GM19043 (cell line): Measurements from ENCODE around the gene RBM6.
"Not testable (repeated sequence)": the region's sequence is repeated elsewhere in the genome, so short reads cannot be mapped to it uniquely, and the experiment has no call there.

Experiments used
- ATAC-seq: cut with Tn5 transposase; IDR thresholded peaks from one replicate; pipeline ENCODE4 v1.9.1; 2021; ENCODE audit warnings: low read depth; ENCODE audit not compliant: unreplicated experiment

The RBM6 gene

GRCh38 chr3:49916686-49917085 is 23.3 kb upstream of the RBM6 start:
- ATAC-seq = no peak

DNA sequence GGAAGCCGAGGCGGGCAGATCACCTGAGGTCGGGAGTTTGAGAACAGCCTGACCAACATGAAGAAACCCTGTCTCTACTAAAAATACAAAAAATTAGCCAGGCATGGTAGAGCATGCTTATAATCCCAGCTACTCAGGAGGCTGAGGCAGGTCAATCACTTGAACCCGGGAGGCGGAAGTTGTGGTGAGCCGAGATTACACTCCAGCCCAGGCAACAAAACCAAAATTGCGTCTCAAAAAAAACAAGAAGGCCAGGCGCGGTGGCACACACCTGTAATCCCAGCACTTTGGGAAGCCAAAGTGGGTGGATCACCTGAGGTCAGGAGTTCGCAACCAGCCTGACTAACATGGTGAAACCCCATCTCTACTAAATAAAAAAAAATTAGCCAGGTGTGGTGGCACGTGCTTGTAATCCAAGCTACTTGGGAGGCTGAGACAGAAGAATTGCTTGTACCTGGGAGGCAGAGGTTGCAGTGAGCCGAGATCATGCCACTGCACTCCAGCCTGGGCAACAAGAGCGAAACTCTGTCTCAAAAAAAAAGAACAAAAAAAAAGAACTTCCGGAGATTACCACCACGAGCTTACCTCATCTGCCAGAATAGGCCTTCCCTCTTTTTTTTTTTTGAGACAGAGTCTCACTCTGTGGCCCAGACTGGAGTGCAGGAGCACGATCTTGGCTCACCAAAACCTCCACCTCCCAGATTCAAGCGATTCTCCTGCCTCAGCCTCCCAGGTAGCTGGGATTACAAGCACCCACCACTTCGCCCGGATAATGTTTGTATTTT is 22.0 kb upstream of the RBM6 start:
- not testable (repeated sequence) for ATAC-seq

GRCh38 chr3:49924683-49925082 is 15.3 kb upstream of the RBM6 start:
- ATAC-seq = no peak

DNA sequence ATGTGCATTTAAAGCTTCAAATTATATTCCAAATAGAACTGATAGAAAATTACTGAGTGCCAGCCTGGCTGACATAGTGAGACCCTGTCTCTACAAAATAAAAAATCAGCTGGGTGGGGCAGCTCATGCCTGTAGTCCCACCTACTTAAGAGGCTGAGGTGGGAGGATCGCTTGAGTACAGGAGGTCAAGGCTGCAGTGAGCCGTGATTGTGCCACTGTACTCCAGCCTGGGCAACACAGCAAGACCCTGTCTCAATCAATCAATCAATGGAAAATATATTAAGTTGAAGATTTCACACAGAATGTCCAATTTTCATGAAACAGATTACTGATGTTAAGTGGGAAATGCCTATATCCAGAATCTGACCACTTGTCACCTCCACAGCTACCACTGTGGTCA is 14.5 kb upstream of the RBM6 start:
- ATAC-seq = no peak

DNA sequence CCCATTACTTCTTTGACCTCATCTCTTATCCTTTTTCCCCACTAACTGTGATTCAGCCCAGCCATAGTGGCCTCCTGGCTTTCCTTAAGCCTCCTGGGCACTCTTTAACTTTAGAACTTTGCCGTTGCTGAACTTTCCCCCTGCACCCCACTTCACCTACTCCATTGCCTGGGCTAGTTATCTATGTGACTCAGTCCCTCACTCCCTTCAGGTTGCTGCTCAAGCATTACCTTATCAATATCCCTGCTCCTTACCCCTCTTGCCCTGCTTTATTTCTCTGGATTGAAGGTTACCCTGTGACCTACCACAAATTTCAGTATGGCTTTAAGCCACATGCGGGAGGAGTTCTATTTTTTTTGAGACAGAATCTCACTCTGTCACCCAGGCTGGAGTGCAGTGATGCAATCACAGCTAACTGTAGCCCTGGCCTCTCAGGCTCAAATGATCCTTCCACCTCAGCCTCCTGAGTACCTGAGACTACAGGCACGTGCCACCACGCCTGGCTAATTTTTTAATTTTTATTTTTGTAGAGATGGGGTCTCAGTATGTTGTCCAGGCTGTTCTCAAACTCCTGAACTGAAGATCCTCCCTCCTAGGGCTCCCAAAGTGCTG is 13.7 kb upstream of the RBM6 start:
- no peak for ATAC-seq

GRCh38 chr3:49927798-49928197 is 12.2 kb upstream of the RBM6 start:
- ATAC-seq = no peak

DNA sequence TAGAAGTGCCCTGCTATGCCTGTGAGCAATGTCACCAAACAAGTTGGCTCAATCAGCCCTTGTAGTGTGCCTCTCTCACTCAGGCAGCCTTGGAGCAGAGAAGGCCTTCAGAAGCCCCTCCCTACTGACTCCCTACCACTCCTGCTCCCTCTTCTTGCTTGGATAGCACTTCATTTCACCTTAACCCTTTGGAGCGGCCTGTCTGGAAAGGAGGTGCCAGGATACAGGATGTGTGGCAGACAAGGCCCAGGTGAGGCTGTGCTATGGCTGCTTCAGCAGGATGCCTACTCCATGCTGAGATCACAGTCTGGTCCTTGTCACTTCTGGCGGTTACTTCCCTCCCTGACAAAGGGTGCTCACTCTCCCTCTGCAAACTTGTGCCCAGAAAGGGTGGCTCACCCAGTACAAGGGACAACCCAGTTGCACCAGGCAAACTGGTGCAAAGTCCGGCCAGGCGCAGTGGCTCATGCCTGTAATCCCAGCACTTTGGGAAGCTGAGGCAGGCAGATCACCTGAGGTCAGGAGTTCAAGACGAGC is 11.4 kb upstream of the RBM6 start:
- no peak for ATAC-seq

DNA sequence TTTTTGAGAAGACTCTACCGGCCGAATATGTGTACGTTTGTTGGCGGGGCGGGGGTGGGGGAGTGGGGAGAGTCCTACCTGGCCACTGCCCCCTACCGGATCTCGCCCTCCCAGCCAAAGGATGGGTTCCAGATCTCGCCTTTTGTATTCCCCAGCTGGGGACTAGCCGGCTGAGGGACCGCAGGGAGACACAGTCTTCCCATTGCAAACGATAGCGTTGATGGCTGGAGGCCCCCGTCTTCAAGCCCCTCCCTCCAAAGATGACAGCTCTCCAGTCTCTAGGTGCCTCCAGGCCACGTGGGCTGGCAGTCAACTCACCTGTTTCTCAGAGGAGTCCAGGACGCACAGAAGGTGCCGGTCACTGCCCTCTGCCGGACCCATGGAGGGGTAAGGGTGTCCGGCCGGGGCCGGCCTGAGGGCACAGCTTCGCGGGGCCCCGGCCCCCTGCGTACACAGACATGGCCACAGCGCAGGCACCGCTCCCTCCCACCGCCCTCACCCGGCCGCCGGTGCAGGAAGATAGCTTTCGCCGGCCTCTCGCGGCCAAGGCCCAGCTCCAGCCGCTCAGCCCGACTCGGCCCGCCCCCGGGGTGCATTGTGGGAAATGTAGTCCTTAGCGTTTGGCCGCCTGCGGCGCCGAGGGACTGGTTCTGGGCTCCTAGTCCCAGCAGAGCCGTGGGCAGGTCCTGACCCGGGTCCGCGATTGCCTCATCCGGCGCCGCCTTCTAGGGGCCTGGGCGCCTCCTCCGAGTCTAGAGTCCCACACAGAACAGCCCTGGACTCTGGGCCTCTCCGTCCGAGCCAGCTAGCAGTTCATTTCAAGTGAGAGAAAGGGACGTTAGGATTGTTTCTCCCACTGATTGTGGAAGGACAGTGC is 10.4 kb upstream of the RBM6 start, which contains the start of gene MON1A:
MON1A (minus strand) TSS at position 521 of the 877 bp plus-strand sequence. CDS start 16,465 bp downstream, outside the sequence.
- peak; percentile 85 for ATAC-seq

- ATAC-seq = no peak
Observed at GRCh38 chr3:49930168-49930690, 9.7 kb upstream of the RBM6 start.

DNA sequence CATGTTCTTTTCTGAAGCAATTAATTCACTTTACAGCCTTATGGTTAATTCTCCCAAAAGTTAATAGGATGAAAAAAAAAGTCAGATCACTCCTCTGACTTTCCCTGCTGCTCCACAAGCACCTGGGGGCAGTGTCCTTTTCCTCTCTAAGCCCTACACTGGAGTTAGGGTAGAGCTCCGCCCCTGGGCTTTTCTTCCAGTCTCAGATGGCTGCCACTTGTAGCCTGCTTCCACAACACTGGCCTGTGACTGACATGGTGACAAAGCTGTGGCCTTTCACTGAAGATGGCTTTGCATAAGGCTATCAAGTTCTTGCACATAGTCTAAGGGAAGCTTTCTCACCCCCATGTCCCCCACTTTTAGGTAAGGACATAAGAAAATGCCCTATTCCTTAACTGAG is 9.0 kb upstream of the RBM6 start:
- no peak for ATAC-seq

GRCh38 chr3:49932281-49932680 is 7.7 kb upstream of the RBM6 start:
- not testable (repeated sequence) for ATAC-seq

DNA sequence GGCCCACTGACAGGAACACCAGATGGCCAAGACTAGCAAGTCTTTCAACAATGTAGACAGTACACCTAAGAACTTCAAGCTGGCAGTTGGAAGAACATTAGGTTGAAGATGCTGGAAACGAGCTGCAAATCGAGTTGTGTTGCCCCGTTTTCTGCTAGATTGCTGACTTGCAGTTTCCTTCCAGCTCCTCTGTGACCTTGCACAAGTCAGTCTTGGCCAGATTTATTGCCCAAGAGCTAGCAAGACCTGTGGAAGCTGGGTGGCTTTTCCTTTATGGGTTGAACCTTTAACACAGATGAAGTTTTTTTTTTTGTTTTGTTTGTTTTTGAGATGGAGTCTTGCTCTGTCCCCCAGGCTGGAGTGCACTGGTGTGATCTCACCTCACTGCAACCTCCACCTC is 2.9 kb upstream of the RBM6 start:
- no peak for ATAC-seq

DNA sequence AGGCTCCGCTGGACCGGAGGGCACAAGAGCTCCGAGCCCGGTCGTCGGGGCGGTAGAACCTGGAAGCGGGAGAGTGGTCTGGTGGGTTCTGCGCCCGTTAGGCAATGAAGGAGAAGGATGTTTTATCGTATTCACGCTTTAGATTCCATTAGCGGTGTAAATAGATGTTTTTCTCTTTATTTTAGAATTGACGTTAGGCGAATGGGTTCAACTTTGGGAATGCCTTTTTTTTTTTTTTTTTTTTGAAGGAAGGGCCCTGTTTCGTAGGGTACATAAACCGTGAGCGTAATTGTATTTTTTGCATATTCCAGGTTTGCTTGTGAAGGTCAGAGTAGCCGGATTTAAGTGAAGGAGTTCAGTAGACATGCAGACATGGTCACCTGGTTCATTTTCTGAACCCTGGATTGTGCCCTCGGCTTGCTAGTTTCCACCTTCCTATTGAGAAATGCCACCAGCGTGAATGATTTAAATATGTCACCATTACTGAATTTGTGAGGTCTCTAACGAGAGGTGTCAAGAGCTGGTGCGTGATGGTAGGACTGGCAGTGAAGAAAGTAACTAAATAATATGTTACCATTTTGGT is 808 bp downstream of the RBM6 start:
- no peak for ATAC-seq

- ATAC-seq = no peak
Observed at GRCh38 chr3:49942651-49943050, 2.7 kb downstream of the RBM6 start.

GRCh38 chr3:49952924-49953323 is 13.0 kb downstream of the RBM6 start:
- no peak for ATAC-seq

DNA sequence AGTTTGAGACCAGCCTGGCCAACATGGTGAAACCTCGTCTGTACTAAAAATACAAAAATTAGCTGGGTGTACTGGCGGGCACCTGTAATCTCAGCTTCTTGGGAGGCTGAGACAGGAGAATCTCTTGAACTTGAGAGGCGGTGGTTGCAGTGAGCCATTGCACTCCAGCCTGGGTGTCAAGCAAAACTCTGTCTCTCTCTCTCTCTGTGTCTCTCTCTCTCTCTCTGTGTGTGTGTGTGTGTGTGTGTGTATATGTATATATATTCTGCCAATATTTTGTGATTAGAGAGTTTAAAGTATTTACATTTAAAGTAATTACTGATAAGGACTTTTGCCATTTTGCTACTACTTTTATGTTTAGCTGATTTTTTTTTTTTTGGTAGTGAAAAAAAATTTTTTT is 15.7 kb downstream of the RBM6 start:
- no peak for ATAC-seq

DNA sequence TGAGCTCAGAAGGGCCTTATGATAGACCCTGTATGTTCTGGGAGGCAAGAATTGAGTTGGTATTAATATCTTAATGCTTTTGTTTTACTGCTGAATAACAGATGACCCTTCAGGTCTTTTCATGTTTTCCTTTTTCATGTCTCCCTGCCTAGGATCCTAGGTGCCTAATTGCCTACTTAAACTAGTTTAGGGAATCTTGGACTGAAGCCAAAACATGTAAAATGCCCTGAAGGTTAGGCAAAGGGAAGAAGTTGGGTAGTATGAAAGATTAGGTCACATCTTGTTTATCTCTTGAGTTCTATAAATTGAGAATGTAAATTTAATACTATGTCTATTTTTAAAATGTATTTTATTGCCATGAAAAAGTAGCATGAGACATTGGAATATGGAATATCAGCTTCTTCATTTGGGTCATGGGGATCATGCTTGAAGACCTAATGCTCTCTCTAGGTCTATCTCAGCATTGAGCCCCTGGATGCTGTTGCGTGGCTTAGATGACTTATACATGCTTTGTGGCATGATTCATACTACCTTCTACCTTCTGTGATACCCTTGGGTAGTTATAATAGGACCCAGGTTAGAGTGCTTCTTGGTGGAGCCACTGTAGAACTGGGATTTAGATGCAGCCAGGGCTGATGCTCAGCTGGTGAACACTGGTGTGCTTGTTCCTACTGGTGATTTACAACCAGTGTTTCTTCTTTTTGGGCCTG is 26.4 kb downstream of the RBM6 start:
- ATAC-seq = no peak

- no peak for ATAC-seq
Observed at GRCh38 chr3:49967291-49967690, 27.3 kb downstream of the RBM6 start.

DNA sequence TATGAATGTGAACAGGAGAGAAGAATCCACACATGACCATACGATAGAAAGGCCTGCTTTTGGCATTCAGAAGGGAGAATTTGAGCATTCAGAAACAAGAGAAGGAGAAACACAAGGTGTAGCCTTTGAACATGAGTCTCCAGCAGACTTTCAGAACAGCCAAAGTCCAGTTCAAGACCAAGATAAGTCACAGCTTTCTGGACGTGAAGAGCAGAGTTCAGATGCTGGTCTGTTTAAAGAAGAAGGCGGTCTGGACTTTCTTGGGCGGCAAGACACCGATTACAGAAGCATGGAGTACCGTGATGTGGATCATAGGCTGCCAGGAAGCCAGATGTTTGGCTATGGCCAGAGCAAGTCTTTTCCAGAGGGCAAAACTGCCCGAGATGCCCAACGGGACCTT is 28.4 kb downstream of the RBM6 start:
- ATAC-seq = no peak

DNA sequence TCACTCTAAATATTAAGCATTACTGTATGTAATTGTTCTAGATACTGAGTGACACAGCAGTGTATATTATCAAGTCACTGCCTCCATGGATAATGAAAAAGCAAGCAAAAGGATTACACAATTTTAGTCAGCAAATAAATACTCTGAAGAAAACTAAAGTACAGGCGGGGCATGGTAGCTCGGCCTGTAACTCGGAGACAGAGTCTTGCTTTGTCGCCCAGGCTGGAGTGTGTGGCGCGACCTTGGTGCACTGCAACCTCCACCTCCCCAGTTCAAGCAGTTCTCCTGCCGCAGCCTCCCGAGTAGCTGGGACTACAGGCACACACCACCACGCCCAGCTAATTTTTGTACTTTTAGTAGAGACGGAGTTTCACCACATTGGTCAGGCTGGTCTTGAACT is 32.7 kb downstream of the RBM6 start:
- ATAC-seq = no peak
